NCI-H524 treated with DMSO at 0.1 percent for 48 hours (cell line): Measurements from ENCODE around the gene TRAF3.

ENCODE experiments used
- DNase-seq: peaks from one replicate; lab custom pipeline; 2025; lab: John Stamatoyannopoulos, UW

TRAF3 gene

GRCh38 chr14:102778338-102779083, 1.3 kb downstream of the TRAF3 start:
- no peak for DNase-seq

GRCh38 chr14:102779084-102779462, 1.8 kb downstream of the TRAF3 start:
- DNase-seq = peak; percentile 73

- DNase-seq = no peak
These were observed 2.5 kb downstream of the TRAF3 start for GRCh38 chr14:102779574-102780315.

GRCh38 chr14:102781063-102781462, 3.8 kb downstream of the TRAF3 start:
- peak; percentile 64 for DNase-seq

GRCh38 chr14:102782974-102783373, 5.7 kb downstream of the TRAF3 start:
- DNase-seq = no peak

GRCh38 chr14:102784892-102785594, 7.8 kb downstream of the TRAF3 start:
- DNase-seq = no peak

GRCh38 chr14:102785595-102785963, 8.3 kb downstream of the TRAF3 start:
- DNase-seq = no peak

- DNase-seq = no peak
These were observed 9.5 kb downstream of the TRAF3 start for GRCh38 chr14:102786768-102787167.

- DNase-seq = no peak
These were observed 12.1 kb downstream of the TRAF3 start for GRCh38 chr14:102789349-102789748.

- no peak for DNase-seq
These were observed 16.5 kb downstream of the TRAF3 start for GRCh38 chr14:102793531-102794328.

- DNase-seq = no peak
These were observed 18.0 kb downstream of the TRAF3 start for GRCh38 chr14:102795060-102795925.

GRCh38 chr14:102796661-102797190, 19.5 kb downstream of the TRAF3 start:
- no peak for DNase-seq

- DNase-seq = no peak
These were observed 21.7 kb downstream of the TRAF3 start for GRCh38 chr14:102798926-102799325.

- no peak for DNase-seq
These were observed 22.7 kb downstream of the TRAF3 start for GRCh38 chr14:102799684-102800562.

- no peak for DNase-seq
These were observed 25.7 kb downstream of the TRAF3 start for GRCh38 chr14:102802834-102803523.

- no peak for DNase-seq
These were observed 27.6 kb downstream of the TRAF3 start for GRCh38 chr14:102804858-102805257.

- no peak for DNase-seq
These were observed 28.2 kb downstream of the TRAF3 start for GRCh38 chr14:102805371-102805891.

- no peak for DNase-seq
These were observed 28.7 kb downstream of the TRAF3 start for GRCh38 chr14:102805941-102806340.

GRCh38 chr14:102806447-102806846, 29.2 kb downstream of the TRAF3 start:
- no peak for DNase-seq
